A549 (cell line): ENCODE data around the gene CYP4B1. TPM values are rescaled to one million over a fixed set of nuclear protein-coding genes. Genes with fewer than 3 reads are reported as not detected.

Experiments used
- ATAC-seq, 2 experiments: fragments of 200-7000 bp in 1 of 2; fragments of >200 bp in 1 of 2; cut with Nextera tagmentation in 1 of 2; cut with Tn5 transposase in 1 of 2; 3 replicates each; pipeline versions ENCODE4 v1.8.0 to v1.9.1; 2018 to 2020; ENCODE audit warnings: mild to moderate bottlenecking in 1 of 2, moderate library complexity in 1 of 2
- CTCF ChIA-PET: fragments of 300-600 bp; sonication (Branson Sonifier 250); formaldehyde crosslinking; extraction: SDS; loops from one replicate; lab custom pipeline; 2021; ENCODE audit warnings: antibody characterized with exemption, inconsistent platforms; lab: Yijun Ruan, JAX
- POLR2A ChIA-PET: fragments of 350-600 bp; formaldehyde crosslinking; extraction: SDS; loops from one replicate; lab custom pipeline; 2021; ENCODE audit warnings: antibody characterized with exemption, inconsistent platforms; lab: Yijun Ruan, JAX
- DNase-seq, 2 experiments: peaks; one replicate each; pipeline versions ENCODE4 v3.0.0 to v3.0.0-alpha.2; 2011 to 2016; ENCODE audit warnings: low read depth in 1 of 2, low spot score in 1 of 2
- FAIRE-seq: peaks from 2 replicates; lab custom pipeline; 2011; peaks lifted over from hg19 to GRCh38; lab: Jason Lieb, UNC
- H3K27ac ChIP-seq, 2 experiments: fragments of >200 bp; sonication (Bioruptor Twin); formaldehyde crosslinking; 3 replicates each; pipeline ENCODE4 v1.5.1; 2016 to 2017
- H3K4me1 ChIP-seq: fragments of >200 bp; sonication (Bioruptor Twin); formaldehyde crosslinking; 3 replicates; pipeline ENCODE4 v1.6.1; 2016
- H3K4me2 ChIP-seq: fragments of >200 bp; sonication (Bioruptor Twin); formaldehyde crosslinking; 3 replicates; pipeline ENCODE4 v1.6.1; 2016
- H3K4me3 ChIP-seq: fragments of >200 bp; sonication (Bioruptor Twin); formaldehyde crosslinking; 3 replicates; pipeline ENCODE4 v1.5.1; 2016
- H3K9me3 ChIP-seq: fragments of >200 bp; sonication (Bioruptor Twin); formaldehyde crosslinking; 3 replicates; pipeline ENCODE4 v1.6.1; 2016
- ATOH8 ChIP-seq: fragments of 250-450 bp; sonication (Bioruptor Pico); IDR thresholded peaks from 2 replicates; pipeline ENCODE4 v1.5.0; 2020; ENCODE audit warnings: low read depth, mild to moderate bottlenecking, moderate library complexity
- BHLHE40 ChIP-seq: IDR thresholded peaks from 2 replicates; pipeline ENCODE4 v1.6.1; 2012; ENCODE audit warnings: low read depth, low read length, inconsistent platforms
- CBX8 ChIP-seq: fragments of 200-600 bp; sonication (generic); IDR thresholded peaks from 2 replicates; pipeline ENCODE4 v1.6.1; 2016
- CHD2 ChIP-seq: fragments of 150-350 bp; IDR thresholded peaks from 2 replicates; pipeline ENCODE4 v1.6.1; 2014; ENCODE audit warnings: low read length; ENCODE audit not compliant: partially characterized antibody
- CHD4 ChIP-seq: fragments of 200-600 bp; sonication (generic); IDR thresholded peaks from 2 replicates; pipeline ENCODE4 v1.6.1; 2016; ENCODE audit warnings: antibody characterized with exemption, mild to moderate bottlenecking, borderline replicate concordance
- CTCF ChIP-seq: fragments of >200 bp; sonication (Bioruptor Twin); formaldehyde crosslinking; IDR thresholded peaks from 3 replicates; pipeline ENCODE4 v1.5.1; 2016
- EHF ChIP-seq: fragments of 250-450 bp; sonication (Bioruptor Pico); IDR thresholded peaks from 2 replicates; pipeline ENCODE4 v1.5.0; 2020; ENCODE audit warnings: mild to moderate bottlenecking
- FOXS1 ChIP-seq: fragments of 250-450 bp; sonication (Bioruptor Pico); IDR thresholded peaks from 2 replicates; pipeline ENCODE4 v1.5.0; 2020; ENCODE audit warnings: mild to moderate bottlenecking, moderate library complexity
- HDAC2 ChIP-seq: fragments of 200-600 bp; sonication (generic); IDR thresholded peaks from 2 replicates; pipeline ENCODE4 v1.6.1; 2016
- HES2 ChIP-seq: fragments of >200 bp; sonication (Bioruptor Twin); formaldehyde crosslinking; IDR thresholded peaks from 2 replicates; pipeline ENCODE4 v1.6.1; 2016
- HEYL ChIP-seq: fragments of 250-450 bp; sonication (Bioruptor Pico); IDR thresholded peaks from 2 replicates; pipeline ENCODE4 v1.8.0; 2021; ENCODE audit warnings: mild to moderate bottlenecking, moderate library complexity
- HMGXB4 ChIP-seq: fragments of 250-450 bp; sonication (Bioruptor Pico); IDR thresholded peaks from 2 replicates; pipeline ENCODE4 v1.5.0; 2021; ENCODE audit warnings: mild to moderate bottlenecking, moderate library complexity, borderline replicate concordance
- HOXA7 ChIP-seq: fragments of 250-450 bp; sonication (Bioruptor Pico); IDR thresholded peaks from 2 replicates; pipeline ENCODE4 v1.5.0; 2020; ENCODE audit warnings: mild to moderate bottlenecking, moderate library complexity
- HOXB13 ChIP-seq: fragments of 250-450 bp; sonication (Bioruptor Pico); IDR thresholded peaks from 2 replicates; pipeline ENCODE4 v1.5.0; 2020; ENCODE audit warnings: low read depth, mild to moderate bottlenecking, moderate library complexity
- JUN ChIP-seq, 2 experiments: fragments of >200 bp; sonication (Bioruptor Twin); formaldehyde crosslinking; IDR thresholded peaks; 2 replicates in 1 of 2; 3 replicates in 1 of 2; pipeline ENCODE4 v1.6.1; 2016 to 2017
- JUNB ChIP-seq: fragments of >200 bp; sonication (Bioruptor Twin); formaldehyde crosslinking; IDR thresholded peaks from 2 replicates; pipeline ENCODE4 v1.6.1; 2016
- MAFK ChIP-seq: fragments of 450-650 bp; IDR thresholded peaks from 2 replicates; pipeline ENCODE4 v1.6.1; 2014; ENCODE audit not compliant: partially characterized antibody
- MAX ChIP-seq: IDR thresholded peaks from 2 replicates; pipeline ENCODE4 v1.6.1; 2012
- NFE2L2 ChIP-seq: fragments of 150-350 bp; conservative IDR thresholded peaks from 2 replicates; pipeline ENCODE4 v1.6.1; 2014; ENCODE audit warnings: low read length
- NPAS2 ChIP-seq: fragments of 250-450 bp; sonication (Bioruptor Pico); IDR thresholded peaks from 2 replicates; pipeline ENCODE4 v1.8.0; 2022; ENCODE audit warnings: mild to moderate bottlenecking, moderate library complexity, borderline replicate concordance
- RAD21 ChIP-seq, 2 experiments: fragments of >200 bp in 1 of 2; sonication (Bioruptor Twin) in 1 of 2; formaldehyde crosslinking in 1 of 2; IDR thresholded peaks in 1 of 2; conservative IDR thresholded peaks in 1 of 2; 2 replicates in 1 of 2; 3 replicates in 1 of 2; pipeline ENCODE4 v1.6.1; 2012 to 2018; ENCODE audit warnings: inconsistent platforms in 1 of 2
- RFX5 ChIP-seq: fragments of 450-650 bp; IDR thresholded peaks from 2 replicates; pipeline ENCODE4 v1.7.1; 2014; ENCODE audit warnings: antibody characterized with exemption, mild to moderate bottlenecking, moderate library complexity
- RNF2 ChIP-seq: fragments of 200-600 bp; sonication (generic); IDR thresholded peaks from 2 replicates; pipeline ENCODE4 v1.6.1; 2016; ENCODE audit warnings: low read depth, mild to moderate bottlenecking, antibody characterized with exemption, moderate library complexity, borderline replicate concordance
- TP53 ChIP-seq: fragments of 250-450 bp; sonication (Bioruptor Pico); IDR thresholded peaks from 2 replicates; pipeline ENCODE4 v1.5.0; 2021; ENCODE audit warnings: mild to moderate bottlenecking, moderate library complexity
- USF2 ChIP-seq: fragments of 450-650 bp; IDR thresholded peaks from 2 replicates; pipeline ENCODE4 v1.6.1; 2014; ENCODE audit warnings: antibody characterized with exemption
- ZSCAN20 ChIP-seq: fragments of 250-450 bp; sonication (Bioruptor Pico); IDR thresholded peaks from 2 replicates; pipeline ENCODE4 v1.8.0; 2022; ENCODE audit warnings: mild to moderate bottlenecking, moderate library complexity
- WGBS: methylation state at CpG from one replicate; pipeline ENCODE4 v1.1.6; 2017; ENCODE audit errors: missing lambda C conversion rate; 5-methylcytosine and 5-hydroxymethylcytosine counted together
- polyA plus RNA-seq, 4 experiments: library from polyadenylated mRNA; depleted of rRNA in 3 of 4; stranded (reverse); fragments of >200 nt; fragmentation: RNase III in 1 of 4; extraction: RNeasy Plus Mini Kit Qiagen cat#74134 plus additional on column Dnase treatment in 1 of 4; gene quantifications; 2 replicates in 3 of 4; 3 replicates in 1 of 4; pipeline ENCODE4 v1.2.3, GENCODE V29; 2011 to 2017

The CYP4B1 gene
- polyA plus RNA-seq, 2 of the 4 experiments (the other 2 are of a cell fraction), result not detected

- ChIA-PET CTCF (interaction anchor here (0.9 kb wide), 1 partner anchor 10 kb away, joined by 4 read pairs; no protein-coding TSS in a partner anchor), POLR2A (no interaction called here)
- no peak overlapping the region for H3K27ac ChIP-seq
- TF ChIP-seq HOXB13 (CRISPR knock-in tag) (no peak), HDAC2 (no peak), TP53 (CRISPR knock-in tag) (no peak), RAD21 (conservative IDR thresholded peaks at IDR 0.05 in 1 of 2, IDR thresholded peaks at IDR 0.05 in 1 of 2) (no peak), MAFK (no peak), JUN (IDR thresholded peaks at IDR 0.05) (no peak), USF2 (no peak), EHF (CRISPR knock-in tag) (no peak), FOXS1 (CRISPR knock-in tag) (no peak), ZSCAN20 (CRISPR knock-in tag) (no peak), NFE2L2 (no peak), MAX (no peak), RNF2 (no peak), NPAS2 (CRISPR knock-in tag) (no peak), HMGXB4 (CRISPR knock-in tag) (no peak), RFX5 (no peak)
- FAIRE-seq (no peak), DNase-seq (no peak), ATAC-seq (no peak)
- no peak overlapping the region for H3K4me3 ChIP-seq
- H3K4me1 ChIP-seq, result no peaks in the 10 kb centered on the region
- H3K9me3 ChIP-seq, result no peaks in the 10 kb centered on the region
- no peak overlapping the region for H3K4me2 ChIP-seq
- 24% methylated on average over 6 of the region's 6 CpGs for WGBS
These were observed 41.4 kb upstream of the CYP4B1 start for GRCh38 chr1:46757247-46757955.

GRCh38 chr1:46757956-46758528 is 40.8 kb upstream of the CYP4B1 start:
- ChIA-PET CTCF (interaction anchor here (0.9 kb wide), 1 partner anchor 10 kb away, joined by 4 read pairs; no protein-coding TSS in a partner anchor), POLR2A (no interaction called here)
- Histone ChIP-seq H3K9me3 (no peaks in the 10 kb centered on the region), H3K4me1 (no peaks in the 10 kb centered on the region), H3K4me2 (no peak overlapping the region), H3K27ac (no peak overlapping the region), H3K4me3 (no peak overlapping the region)
- ATAC-seq (no peak), DNase-seq (no peak), FAIRE-seq (no peak)
- TF ChIP-seq BHLHE40, result no peak
- no peak for TF ChIP-seq CBX8
- no peak for TF ChIP-seq CHD2
- TF ChIP-seq HMGXB4 (CRISPR knock-in tag), result no peak
- TF ChIP-seq JUNB, result no peak
- no peak for TF ChIP-seq JUN (IDR thresholded peaks at IDR 0.05)
- no peak for TF ChIP-seq HDAC2
- TF ChIP-seq HOXA7 (CRISPR knock-in tag), result no peak
- TF ChIP-seq TP53 (CRISPR knock-in tag), result no peak
- TF ChIP-seq CTCF, result no peak
- TF ChIP-seq HEYL (CRISPR knock-in tag), result no peak
- TF ChIP-seq CHD4, result no peak
- TF ChIP-seq HES2, result no peak
- TF ChIP-seq ATOH8 (CRISPR knock-in tag), result no peak
